ENCODE results near the gene INHA.
A peak's percentile ranks its signal among the peaks of the same experiment; 100 is the strongest.

Gene INHA

GRCh38 chr2:219572237-219573001 is at the start of gene INHA:
Gene INHA, plus strand, starts transcription at chr2:219572310. Its CDS starts 65 bp downstream, at chr2:219572375.
- no peak for DNase-seq (ENCODE audit: insufficient read length, low spot score)
- FAIRE-seq: no peak

- FAIRE-seq (no peak), DNase-seq (ENCODE audit: insufficient read length, low spot score) (no peak)
These were observed 49.0 kb upstream of the INHA start for GRCh38 chr2:219523031-219523671.

GRCh38 chr2:219524817-219525216 is 47.3 kb upstream of the INHA start:
- FAIRE-seq (no peak), DNase-seq (ENCODE audit: insufficient read length, low spot score) (no peak)

- DNase-seq (ENCODE audit: insufficient read length, low spot score): no peak
- no peak for FAIRE-seq
These were observed 46.4 kb upstream of the INHA start for GRCh38 chr2:219525533-219526232.

- DNase-seq (ENCODE audit: insufficient read length, low spot score) (no peak), FAIRE-seq (no peak)
These were observed 45.6 kb upstream of the INHA start for GRCh38 chr2:219526320-219527075.

- no peak for DNase-seq (ENCODE audit: insufficient read length, low spot score)
These were observed 45.1 kb upstream of the INHA start for GRCh38 chr2:219527076-219527394.

GRCh38 chr2:219527472-219527871 is 44.6 kb upstream of the INHA start:
- DNase-seq (ENCODE audit: insufficient read length, low spot score) (no peak), FAIRE-seq (no peak)

More at GRCh38 chr2:219527076-219527394, 45.1 kb upstream of the INHA start:
- FAIRE-seq: no peak

GRCh38 chr2:219530048-219530963 is 41.8 kb upstream of the INHA start:
- peak; percentile 64 for FAIRE-seq

GRCh38 chr2:219531639-219532377 is 40.3 kb upstream of the INHA start:
- no peak for FAIRE-seq

More at GRCh38 chr2:219530048-219530963, 41.8 kb upstream of the INHA start:
- peak; percentile 96 for DNase-seq (ENCODE audit: insufficient read length, low spot score)

GRCh38 chr2:219532378-219532649 is 39.8 kb upstream of the INHA start:
- DNase-seq (ENCODE audit: insufficient read length, low spot score) (no peak), FAIRE-seq (no peak)

More at GRCh38 chr2:219531639-219532377, 40.3 kb upstream of the INHA start:
- no peak for DNase-seq (ENCODE audit: insufficient read length, low spot score)

- FAIRE-seq: no peak
- no peak for DNase-seq (ENCODE audit: insufficient read length, low spot score)
These were observed 38.0 kb upstream of the INHA start for GRCh38 chr2:219533930-219534661.

- DNase-seq (ENCODE audit: insufficient read length, low spot score) (no peak), FAIRE-seq (no peak)
These were observed 35.7 kb upstream of the INHA start for GRCh38 chr2:219536425-219536824.

GRCh38 chr2:219536967-219537366 is 35.1 kb upstream of the INHA start:
- no peak for FAIRE-seq
- DNase-seq (ENCODE audit: insufficient read length, low spot score): no peak

- DNase-seq (ENCODE audit: insufficient read length, low spot score) (no peak), FAIRE-seq (no peak)
These were observed 34.2 kb upstream of the INHA start for GRCh38 chr2:219537657-219538488.

- DNase-seq (ENCODE audit: insufficient read length, low spot score): no peak
- FAIRE-seq: no peak
These were observed 33.6 kb upstream of the INHA start for GRCh38 chr2:219538504-219538951.

GRCh38 chr2:219538956-219539788 is 32.9 kb upstream of the INHA start:
- no peak for FAIRE-seq
- no peak for DNase-seq (ENCODE audit: insufficient read length, low spot score)
